ENCODE results near the gene SPPL2C. TPM values are rescaled to one million over a fixed set of nuclear protein-coding genes. Genes with fewer than 3 reads are reported as not detected.

SPPL2C gene
- total RNA-seq, 1 donor from 2014 or later: not detected

DNA sequence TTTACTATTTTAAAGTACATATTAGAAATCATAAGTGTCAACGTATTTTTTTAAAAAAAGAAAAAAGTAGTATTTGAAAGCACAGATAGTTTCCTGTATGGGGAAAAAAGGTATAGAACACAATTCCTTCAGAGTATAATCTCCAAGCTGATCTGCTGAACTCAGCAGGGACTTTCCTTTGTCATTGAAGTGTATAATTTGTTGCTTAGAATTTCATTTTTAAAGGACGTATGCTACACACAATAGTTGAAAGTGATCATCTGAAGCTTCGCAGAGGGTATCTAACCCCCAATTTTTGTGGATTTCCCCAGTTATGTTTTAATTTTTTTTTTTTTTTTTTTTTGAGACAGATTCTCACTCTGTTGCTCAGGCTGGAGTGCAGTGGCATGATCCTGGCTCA, 29.5 kb downstream of the SPPL2C start:
- intact Hi-C loops (cut with micrococcal nuclease): no loop called here

DNA sequence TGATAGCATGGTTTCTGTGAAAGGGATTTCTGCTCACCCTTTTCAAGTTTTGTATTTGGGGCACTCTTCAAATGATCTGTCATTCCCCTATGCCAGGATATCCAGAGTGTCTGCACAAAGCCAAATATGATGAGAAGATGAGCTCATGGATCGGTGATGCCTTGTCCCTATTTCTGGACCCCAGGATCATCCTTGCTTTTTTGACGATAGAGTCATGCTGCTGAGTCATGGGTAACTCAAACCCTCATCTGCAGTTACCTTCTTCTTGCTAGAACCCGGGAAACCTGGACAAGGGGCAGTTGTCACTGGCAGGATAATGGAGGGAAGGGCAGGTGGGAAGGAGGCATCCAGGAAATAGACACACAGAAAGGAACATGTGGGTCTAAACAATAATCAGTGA, 31.9 kb downstream of the SPPL2C start:
- intact Hi-C loops (cut with micrococcal nuclease): no loop called here

DNA sequence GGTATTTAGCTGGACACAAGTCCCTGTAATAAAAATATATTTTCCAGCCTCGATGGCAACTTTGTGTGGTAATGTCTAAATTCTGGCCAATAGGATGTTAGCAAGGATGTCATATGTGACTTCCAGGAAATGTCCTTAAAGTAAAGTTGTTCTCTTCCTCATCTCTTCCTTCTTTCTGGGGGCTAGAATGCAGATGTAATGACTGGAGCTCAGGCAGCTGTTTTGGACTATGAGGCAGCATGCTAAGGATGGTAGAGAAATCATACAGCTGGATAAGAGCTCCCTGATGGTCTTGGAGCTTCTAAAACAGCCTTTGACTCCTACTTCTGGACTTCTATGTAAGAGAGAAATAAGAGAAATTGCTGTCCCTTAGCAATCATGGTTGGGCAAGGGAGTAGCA, 32.8 kb downstream of the SPPL2C start:
- intact Hi-C loops (cut with micrococcal nuclease): no loop called here

DNA sequence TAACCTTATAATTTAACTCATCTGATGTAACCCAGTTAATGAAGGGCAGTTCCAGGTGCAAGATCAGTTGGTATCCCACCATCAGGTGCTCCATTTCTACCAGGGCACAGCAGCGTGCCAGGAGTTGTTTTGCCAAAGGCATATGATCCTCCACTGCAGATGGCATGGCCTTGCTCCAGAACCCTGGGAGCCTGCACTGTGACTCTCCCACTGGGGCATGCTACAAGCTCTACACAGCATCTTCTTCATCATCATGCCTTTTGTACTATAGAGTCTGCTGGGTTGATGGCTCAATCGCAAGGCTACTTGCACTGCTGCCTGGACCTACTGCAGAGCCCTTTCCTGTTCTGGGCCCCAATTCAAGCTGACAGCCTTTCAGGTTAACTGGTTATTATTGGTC, 38.4 kb downstream of the SPPL2C start:
- intact Hi-C loops (cut with micrococcal nuclease): no loop called here

DNA sequence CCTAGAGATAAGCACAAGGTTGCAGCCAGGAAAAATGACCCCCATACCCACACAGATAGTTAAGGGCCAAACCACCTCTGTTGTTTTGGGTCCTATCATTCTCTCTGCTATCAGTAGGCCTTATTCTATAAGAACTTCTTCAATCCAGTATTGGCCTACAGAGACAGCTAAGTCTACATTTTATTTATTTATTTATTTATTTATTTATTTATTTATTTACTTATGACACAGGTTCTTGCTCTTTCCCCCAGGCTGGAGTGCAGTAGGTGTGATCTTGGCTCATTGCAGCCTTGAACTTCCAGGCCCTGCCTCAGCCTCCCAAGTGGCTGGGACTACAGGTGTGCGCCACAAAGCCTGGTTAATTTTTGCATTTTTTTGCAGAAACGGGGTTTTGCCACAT, 42.2 kb downstream of the SPPL2C start:
- intact Hi-C loops (cut with micrococcal nuclease): no loop called here

DNA sequence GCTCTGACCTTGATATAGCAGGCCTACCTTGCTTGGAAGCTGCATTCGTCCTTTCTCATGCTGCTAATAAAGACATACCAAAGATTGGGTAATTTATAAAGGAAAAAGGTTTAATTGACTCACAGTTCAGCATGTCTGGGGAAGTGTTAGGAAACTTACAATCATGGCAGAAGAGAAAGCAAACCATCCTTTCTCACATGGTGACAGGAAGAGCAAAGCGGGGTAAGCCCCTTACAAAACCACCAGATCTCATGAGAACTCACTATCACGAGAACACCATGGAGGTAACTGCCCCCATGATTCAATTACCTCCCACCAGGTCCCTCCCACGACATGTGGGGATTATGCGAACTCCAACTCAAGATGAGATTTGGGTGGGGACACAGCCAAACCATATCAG, 43.7 kb downstream of the SPPL2C start:
- intact Hi-C loops (cut with micrococcal nuclease): no loop called here

DNA sequence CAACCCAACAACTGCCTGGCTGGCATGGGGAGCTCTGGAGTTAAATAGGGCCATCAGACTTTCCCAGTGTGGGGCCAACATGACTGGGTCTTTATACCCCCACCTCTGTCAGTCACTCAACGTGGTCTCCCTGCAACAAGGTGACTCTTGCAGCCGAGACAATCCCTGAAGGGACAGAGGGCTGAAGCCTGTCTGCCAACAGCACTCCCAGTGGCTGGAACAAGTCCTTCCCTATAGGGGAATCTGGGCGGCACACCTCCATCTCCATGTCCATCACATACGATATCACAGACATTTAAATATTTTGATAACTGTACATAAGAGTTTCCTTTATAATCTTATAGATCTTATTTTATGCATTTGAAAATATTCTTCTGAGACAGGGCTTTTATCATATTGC, 44.9 kb downstream of the SPPL2C start:
- intact Hi-C loops (cut with micrococcal nuclease): no loop called here

DNA sequence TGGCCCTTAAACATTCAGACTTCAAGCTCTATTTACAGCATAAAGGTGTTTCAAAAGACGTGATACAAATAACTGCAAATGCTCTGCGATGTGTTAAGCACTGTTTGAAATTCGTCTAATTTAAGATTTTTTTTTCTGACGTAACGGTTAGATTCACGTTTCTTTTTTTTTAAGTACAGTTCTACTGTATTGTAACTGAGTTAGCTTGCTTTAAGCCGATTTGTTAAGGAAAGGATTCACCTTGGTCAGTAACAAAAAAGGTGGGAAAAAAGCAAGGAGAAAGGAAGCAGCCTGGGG, 49.0 kb downstream of the SPPL2C start:
- intact Hi-C loops (cut with micrococcal nuclease): no loop called here

DNA sequence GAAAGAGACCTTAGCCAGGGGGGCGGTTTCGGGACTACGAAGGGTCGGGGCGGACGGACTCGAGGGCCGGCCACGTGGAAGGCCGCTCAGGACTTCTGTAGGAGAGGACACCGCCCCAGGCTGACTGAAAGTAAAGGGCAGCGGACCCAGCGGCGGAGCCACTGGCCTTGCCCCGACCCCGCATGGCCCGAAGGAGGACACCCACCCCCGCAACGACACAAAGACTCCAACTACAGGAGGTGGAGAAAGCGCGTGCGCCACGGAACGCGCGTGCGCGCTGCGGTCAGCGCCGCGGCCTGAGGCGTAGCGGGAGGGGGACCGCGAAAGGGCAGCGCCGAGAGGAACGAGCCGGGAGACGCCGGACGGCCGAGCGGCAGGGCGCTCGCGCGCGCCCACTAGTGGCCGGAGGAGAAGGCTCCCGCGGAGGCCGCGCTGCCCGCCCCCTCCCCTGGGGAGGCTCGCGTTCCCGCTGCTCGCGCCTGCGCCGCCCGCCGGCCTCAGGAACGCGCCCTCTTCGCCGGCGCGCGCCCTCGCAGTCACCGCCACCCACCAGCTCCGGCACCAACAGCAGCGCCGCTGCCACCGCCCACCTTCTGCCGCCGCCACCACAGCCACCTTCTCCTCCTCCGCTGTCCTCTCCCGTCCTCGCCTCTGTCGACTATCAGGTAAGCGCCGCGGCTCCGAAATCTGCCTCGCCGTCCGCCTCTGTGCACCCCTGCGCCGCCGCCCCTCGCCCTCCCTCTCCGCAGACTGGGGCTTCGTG, 49.5 kb downstream of the SPPL2C start, which contains the start of gene MAPT:
Gene MAPT, plus strand, starts transcription at position 533 of the 763 bp plus-strand sequence. CDS start 67,784 bp downstream, outside the sequence.
- intact Hi-C loops (cut with micrococcal nuclease): no loop called here

DNA sequence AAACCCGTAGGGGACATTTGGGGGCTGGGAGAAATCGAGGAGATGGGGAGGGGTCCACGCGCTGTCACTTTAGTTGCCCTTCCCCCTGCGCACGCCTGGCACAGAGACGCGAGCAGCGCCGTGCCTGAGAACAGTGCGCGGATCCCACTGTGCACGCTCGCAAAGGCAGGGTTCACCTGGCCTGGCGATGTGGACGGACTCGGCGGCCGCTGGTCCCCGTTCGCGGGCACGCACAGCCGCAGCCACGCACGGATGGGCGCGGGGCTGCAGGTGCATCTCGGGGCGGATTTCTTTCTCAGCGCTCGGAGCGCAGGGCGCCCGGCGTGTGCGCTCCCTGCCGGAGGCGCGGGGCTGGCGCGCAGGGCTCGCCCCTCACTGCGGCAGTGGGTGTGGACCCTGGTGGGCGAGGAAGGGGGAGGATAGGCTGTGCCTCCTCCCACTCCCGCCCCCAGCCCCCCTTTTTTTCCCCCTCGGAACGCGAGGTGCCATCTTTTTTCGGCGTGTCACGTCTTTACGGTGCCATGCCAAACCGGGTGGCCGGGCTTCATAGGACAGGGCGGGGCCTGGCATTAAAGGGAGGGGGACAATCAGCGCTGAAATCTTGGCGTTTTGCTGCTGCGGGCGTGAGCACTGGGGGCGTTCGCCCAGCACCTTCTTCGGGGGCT, 50.8 kb downstream of the SPPL2C start:
- intact Hi-C loops (cut with micrococcal nuclease): no loop called here

DNA sequence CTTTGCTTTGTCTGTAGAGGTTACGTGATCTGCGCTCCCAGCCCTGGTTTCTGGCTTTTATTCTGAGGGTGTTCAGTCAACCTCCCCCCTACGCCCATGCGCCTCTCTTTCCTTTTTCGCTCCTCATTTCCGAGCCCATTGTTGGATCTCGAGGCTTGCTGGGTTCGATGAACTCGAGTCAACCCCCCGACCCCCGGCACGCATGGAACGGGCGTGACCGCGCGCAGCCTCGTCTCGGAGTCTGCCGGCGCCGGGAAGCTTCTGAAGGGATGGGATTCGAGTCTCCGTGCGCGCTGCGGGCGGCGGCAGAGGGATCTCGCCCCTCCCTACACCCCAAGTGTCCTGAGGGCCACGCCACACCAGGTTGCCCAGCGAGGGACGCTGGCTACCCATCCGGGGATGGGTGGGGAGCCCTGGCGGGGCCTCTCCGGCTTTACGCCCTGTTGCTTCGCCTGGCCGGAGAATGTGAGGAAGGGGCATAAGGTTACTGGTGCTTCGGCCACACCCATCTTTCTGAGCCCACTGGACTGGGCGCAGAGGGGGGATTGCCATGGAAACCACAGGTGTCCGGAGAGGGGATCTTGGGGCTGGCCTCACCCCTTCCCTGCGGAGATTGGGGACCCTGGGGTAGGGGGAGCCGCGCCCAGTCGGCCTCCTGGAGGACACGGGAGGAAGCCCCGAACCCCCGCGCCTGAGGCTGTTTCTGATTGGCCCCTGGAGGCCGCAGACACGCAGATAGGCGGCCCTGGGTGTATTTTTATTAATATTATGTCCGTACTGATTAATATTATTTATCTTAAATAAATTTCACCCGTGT, 51.5 kb downstream of the SPPL2C start:
- intact Hi-C loops (cut with micrococcal nuclease): no loop called here

Other genes starting within 250 kb of the SPPL2C start
- not detected in 2 replicates for gene CRHR1, start 60.6 kb upstream of the SPPL2C start, total RNA-seq
- gene MAPT, start 49.7 kb downstream of the SPPL2C start, total RNA-seq: 0.20 and 0.30 TPM in 2 replicates
- not detected in 2 replicates for gene STH, start 154.4 kb downstream of the SPPL2C start, total RNA-seq

Data from T-helper 2 cell treated with Interferon-gamma antibody and Interleukin-4, amounts not matched to agents 100 ng/mL and 5 ng/mL, for 36 hours (primary cell).